Endothelial cell of umbilical vein (primary cell): ENCODE data around the gene ZNF821. TPM values are rescaled to one million over a fixed set of nuclear protein-coding genes. Genes with fewer than 3 reads are reported as not detected.

Source experiments
- BruUV-seq: library from RNA; stranded (reverse); fragments of 400-500 nt; replicated peaks from 2 replicates; lab custom pipeline; 2021; lab: Mats Ljungman, UMichigan
- CTCF ChIA-PET: fragments of 300-600, 350-600 bp; sonication (Branson Sonifier 250); formaldehyde crosslinking; loops from one replicate; lab custom pipeline; 2021; ENCODE audit warnings: antibody characterized with exemption, inconsistent platforms; lab: Charles Lee
- POLR2A ChIA-PET: fragments of 300-600, 350-600 bp; sonication (Branson Sonifier 250); formaldehyde crosslinking; loops from one replicate; lab custom pipeline; 2021; ENCODE audit warnings: antibody characterized with exemption, inconsistent platforms; lab: Charles Lee
- DNase-seq: peaks from one replicate; pipeline ENCODE4 v3.0.0-alpha.2; 2011; ENCODE audit warnings: low read depth, low spot score
- FAIRE-seq: peaks from 2 replicates; lab custom pipeline; 2011; peaks lifted over from hg19 to GRCh38; lab: Jason Lieb, UNC
- H2AFZ ChIP-seq: 2 replicates; pipeline ENCODE4 v1.6.0; 2012; ENCODE audit warnings: low read depth, low read length, control low read depth, inconsistent platforms
- H3K27ac ChIP-seq: 2 replicates; pipeline ENCODE4 v1.5.1; 2011; ENCODE audit warnings: low read depth, mild to moderate bottlenecking, control low read depth, low read length, moderate library complexity; ENCODE audit not compliant: insufficient read depth
- H3K27me3 ChIP-seq, 2 experiments: 2 replicates each; pipeline versions ENCODE4 v1.6.0 to v1.6.1; 2011; ENCODE audit warnings: low read length in 2 of 2, mixed read lengths in 1 of 2; ENCODE audit not compliant: control insufficient read depth in 2 of 2, insufficient read depth in 2 of 2
- H3K36me3 ChIP-seq, 2 experiments: 2 replicates in 1 of 2; 3 replicates in 1 of 2; pipeline ENCODE4 v1.5.1; 2011; ENCODE audit warnings: low read length in 2 of 2, mild to moderate bottlenecking in 1 of 2, moderate library complexity in 1 of 2; ENCODE audit not compliant: control insufficient read depth in 2 of 2, insufficient read depth in 2 of 2; ENCODE audit errors: extremely low read depth in 1 of 2
- H3K4me1 ChIP-seq: 3 replicates; pipeline ENCODE4 v1.5.1; 2011; ENCODE audit warnings: mild to moderate bottlenecking, low read length; ENCODE audit not compliant: control insufficient read depth, insufficient read depth; ENCODE audit errors: extremely low read depth
- H3K4me2 ChIP-seq: 2 replicates; pipeline ENCODE4 v1.6.1; 2011; ENCODE audit warnings: low read length, control low read depth, mixed read lengths; ENCODE audit not compliant: insufficient read depth
- H3K4me3 ChIP-seq, 3 experiments: fragments of 200-600 bp in 1 of 3; sonication (generic), shearing (Covaris generic) in 1 of 3; replicated peaks in 1 of 3; 2 replicates each; pipeline ENCODE4 v1.5.1; 2011 to 2016; ENCODE audit warnings: control low read depth in 3 of 3, low read length in 3 of 3, mild to moderate bottlenecking in 2 of 3, inconsistent platforms in 1 of 3, low read depth in 1 of 3, moderate library complexity in 1 of 3; ENCODE audit not compliant: insufficient read depth in 1 of 3
- H3K79me2 ChIP-seq: 2 replicates; pipeline ENCODE4 v1.6.0; 2012; ENCODE audit warnings: low read length, inconsistent platforms; ENCODE audit not compliant: control insufficient read depth, insufficient read depth
- H3K9ac ChIP-seq: replicated peaks from 2 replicates; pipeline ENCODE3; 2011; ENCODE audit warnings: low read length, control low read depth; ENCODE audit not compliant: insufficient read depth; ENCODE audit errors: extremely low read depth
- H3K9me1 ChIP-seq: replicated peaks from 3 replicates; pipeline ENCODE4 v1.6.0; 2011; ENCODE audit warnings: mild to moderate bottlenecking, low read length; ENCODE audit not compliant: control insufficient read depth, insufficient read depth; ENCODE audit errors: extremely low read depth
- H3K9me3 ChIP-seq: replicated peaks from 2 replicates; pipeline ENCODE4 v1.5.1; 2012; ENCODE audit warnings: low read length, inconsistent platforms; ENCODE audit not compliant: control insufficient read depth, insufficient read depth
- H4K20me1 ChIP-seq: replicated peaks from 2 replicates; pipeline ENCODE3; 2011; ENCODE audit warnings: mild to moderate bottlenecking, low read length; ENCODE audit not compliant: control insufficient read depth, insufficient read depth; ENCODE audit errors: extremely low read depth
- CTCF ChIP-seq, 2 donors: IDR thresholded peaks; 1 replicate in 1 of 2; 2 replicates in 1 of 2; pipeline ENCODE4 v1.5.1; 2011; ENCODE audit warnings: low read length in 2 of 2, mild to moderate bottlenecking in 2 of 2, moderate library complexity in 2 of 2, control low read depth in 1 of 2, inconsistent platforms in 1 of 2, low read depth in 1 of 2; ENCODE audit not compliant: insufficient read depth in 1 of 2; ENCODE audit errors: extremely low read depth in 1 of 2
- EZH2 ChIP-seq: IDR thresholded peaks from 2 replicates; pipeline ENCODE4 v1.6.1; 2012; ENCODE audit warnings: borderline replicate concordance, low read depth, mild to moderate bottlenecking, moderate library complexity, low read length, inconsistent platforms; ENCODE audit not compliant: severe bottlenecking
- FOS ChIP-seq: IDR thresholded peaks from 2 replicates; pipeline ENCODE4 v1.6.1; 2011; ENCODE audit warnings: mild to moderate bottlenecking, low read length, moderate library complexity, borderline replicate concordance; ENCODE audit not compliant: insufficient read depth
- GATA2 ChIP-seq: IDR thresholded peaks from 2 replicates; pipeline ENCODE4 v1.7.0; 2011; ENCODE audit warnings: low read depth, mild to moderate bottlenecking, moderate library complexity, mixed read lengths, low read length; ENCODE audit not compliant: insufficient read length, insufficient read depth
- JUN ChIP-seq: IDR thresholded peaks from 2 replicates; pipeline ENCODE4 v1.6.1; 2011; ENCODE audit warnings: borderline replicate concordance, low read depth; ENCODE audit not compliant: insufficient read length, insufficient read depth
- MAX ChIP-seq: IDR thresholded peaks from 2 replicates; pipeline ENCODE4 v1.6.1; 2011; ENCODE audit not compliant: insufficient read depth, insufficient read length
- MYC ChIP-seq: IDR thresholded peaks from one replicate; pipeline ENCODE4 v1.6.1; 2011; ENCODE audit warnings: mild to moderate bottlenecking, low read depth, low read length
- POLR2A ChIP-seq: IDR thresholded peaks from 2 replicates; pipeline ENCODE4 v1.6.1; 2012; ENCODE audit warnings: low read depth, mild to moderate bottlenecking, control low read depth, low read length
- POLR2AphosphoS5 ChIP-seq: IDR thresholded peaks from 2 replicates; pipeline ENCODE4 v1.6.1; 2012; ENCODE audit warnings: low read depth, mild to moderate bottlenecking, control low read depth, low read length, moderate library complexity; ENCODE audit not compliant: insufficient read depth
- dilution Hi-C: fragments of 300-500 bp; cut with MboI; formaldehyde crosslinking; loops from one replicate; pipeline ENCODE4 v1.15.0; 2019; ENCODE audit warnings: low sequenced_read_pairs; ENCODE audit not compliant: extremely low pct_ligation_motif_present
- intact Hi-C: fragments of 100-400 bp; cut with micrococcal nuclease; formaldehyde crosslinking; loops from one replicate; pipeline ENCODE4 v1.10.0; 2022
- polyA plus RNA-seq, 4 experiments: library from polyadenylated mRNA; depleted of rRNA in 3 of 4; stranded (reverse) in 3 of 4; unstranded in 1 of 4; fragments of >200 nt; gene quantifications; 2 replicates each; pipeline versions ENCODE4 v1.2.1 to v1.2.3, GENCODE V29; 2011 to 2012; ENCODE audit warnings: missing spikeins in 1 of 4
- total RNA-seq: library from RNA; stranded (reverse); gene quantifications from 2 replicates; pipeline ENCODE4 v1.2.3, GENCODE V29; 2021

The ZNF821 gene
- total and polyA plus RNA-seq, 2 donors (not counting 3 experiments of a cell fraction or from before 2014, with no cell fraction given) = 7.3 to 8.1 TPM

DNA sequence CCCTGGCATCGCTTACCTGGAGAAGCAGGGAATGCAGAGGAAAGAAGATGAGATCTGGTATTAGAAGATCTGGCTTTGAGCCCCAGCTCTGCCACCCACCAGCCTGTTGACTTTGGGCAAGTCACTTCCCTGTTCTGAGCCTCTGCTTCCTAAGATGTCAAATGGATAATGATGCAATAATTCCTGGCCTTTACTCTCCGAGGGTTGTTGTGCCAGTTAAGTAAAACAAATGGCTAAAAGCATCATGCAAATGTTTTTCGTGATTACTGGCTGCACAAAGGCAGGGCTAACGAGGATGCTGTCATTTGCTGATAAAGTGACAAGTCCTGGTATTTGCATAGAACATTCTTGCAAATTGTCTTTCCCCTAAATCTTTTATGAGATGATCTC is 1.3 kb upstream of the ZNF821 start:
- TF ChIP-seq CTCF (IDR thresholded peaks at IDR 0.05; ENCODE audit: extremely low read depth in 1 of 2, insufficient read depth in 1 of 2, low read depth in 1 of 2, low read length in 2 of 2) = no peak
- no peak for TF ChIP-seq POLR2AphosphoS5
- Histone ChIP-seq H4K20me1 (no peaks in the 10 kb centered on the region), H3K9me3 (no peaks in the 10 kb centered on the region), H3K79me2 (no peaks in the 10 kb centered on the region), H3K27me3 (no peaks in the 10 kb centered on the region), H3K4me3 (no peak overlapping the region), H3K9me1 (no peaks in the 10 kb centered on the region), H3K9ac (no peak overlapping the region), H3K4me2 (no peak overlapping the region), H3K4me1 (peaks cover 24% of the 10 kb centered on the region), H3K27ac (no peak overlapping the region), H2AFZ (peak overlapping the region; percentile 45), H3K36me3 (no peaks in the 10 kb centered on the region)
- ChIA-PET POLR2A (no interaction called here), CTCF (interaction anchor here (0.7 to 6.4 kb wide), 4 partner anchors 10 to 136 kb away, joined by 5 to 212 read pairs (median 29); partner anchors contain the start of gene IST1)
- intact Hi-C loops = no loop called here
- no peak for DNase-seq
- no TSS peak for BruUV-seq
- no peak for FAIRE-seq
- dilution Hi-C loops = no loop called here

DNA sequence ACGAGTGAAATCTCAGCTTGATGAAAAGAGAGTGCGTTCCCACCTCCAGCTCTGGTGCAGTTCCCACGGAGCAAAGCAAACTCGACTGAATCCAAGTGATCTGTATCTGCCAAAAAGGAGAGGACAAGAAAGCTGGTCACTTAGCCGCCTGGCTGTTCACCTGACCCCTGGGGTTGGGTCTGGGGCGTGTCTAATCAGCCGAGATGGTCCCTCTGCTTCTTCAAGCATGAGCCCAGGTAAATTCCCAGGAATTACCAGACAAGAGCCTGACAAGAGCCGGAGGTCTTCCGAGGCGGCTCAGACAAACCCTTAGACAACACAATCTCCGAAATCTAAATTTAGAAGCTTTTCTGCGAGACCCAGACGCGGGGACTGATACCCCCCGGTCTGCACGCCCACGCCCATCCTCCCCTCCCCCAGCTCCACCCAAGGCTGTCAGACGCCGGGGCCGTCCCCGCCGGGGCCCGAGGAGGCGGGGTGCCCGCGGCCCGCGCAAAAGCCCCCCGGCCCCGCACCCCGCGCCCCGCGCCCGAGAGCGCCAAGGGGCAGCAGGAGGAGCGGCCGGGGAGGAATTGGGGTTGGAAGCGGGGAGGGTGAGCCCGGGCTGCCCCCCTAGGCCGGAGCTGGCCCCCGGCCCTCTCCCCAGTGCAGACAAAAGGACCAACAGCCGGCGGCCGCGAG is 674 bp downstream of the ZNF821 start:
- CTCF ChIA-PET = interaction anchor here (0.6 to 6.4 kb wide), 44 partner anchors 8 to 213 kb away, joined by 3 to 212 read pairs (median 5); partner anchors contain the start of genes AP1G1 and IST1
- no peaks in the 10 kb centered on the region for H3K27me3 ChIP-seq
- BruUV-seq = no TSS peak
- H3K9ac ChIP-seq = peak overlapping the region; percentile 68
- FAIRE-seq = no peak
- H3K79me2 ChIP-seq = no peaks in the 10 kb centered on the region
- H3K9me1 ChIP-seq = no peaks in the 10 kb centered on the region
- H3K4me3 ChIP-seq = peak overlapping the region; percentile 45 to 97 (median 90)
- TF ChIP-seq MYC = no peak
- TF ChIP-seq POLR2A = no peak
- no peak for TF ChIP-seq FOS
- TF ChIP-seq EZH2 = no peak
- no peak for TF ChIP-seq CTCF (IDR thresholded peaks at IDR 0.05; ENCODE audit: extremely low read depth in 1 of 2, insufficient read depth in 1 of 2, low read depth in 1 of 2, low read length in 2 of 2)
- TF ChIP-seq JUN = no peak
- no peak for TF ChIP-seq GATA2
- no peak for TF ChIP-seq MAX
- TF ChIP-seq POLR2AphosphoS5 = no peak
- peaks cover 24% of the 10 kb centered on the region for H3K4me1 ChIP-seq
- DNase-seq = peak; percentile 38
- H3K4me2 ChIP-seq = peak overlapping the region; percentile 99
- H2AFZ ChIP-seq = peak overlapping the region; percentile 100
- peaks cover 0 to 5% of the 10 kb centered on the region in 2 experiments for H3K36me3 ChIP-seq
- peak overlapping the region; percentile 62 for H3K27ac ChIP-seq
- POLR2A ChIA-PET = interaction anchor here (0.6 to 0.9 kb wide), 2 partner anchors 53 to 78 kb away, joined by 3 read pairs; no protein-coding TSS in a partner anchor
- H4K20me1 ChIP-seq = no peaks in the 10 kb centered on the region
- H3K9me3 ChIP-seq = no peaks in the 10 kb centered on the region
- intact Hi-C loops = loop anchor here (1.0 to 5.0 kb wide), 4 partner anchors 76 to 216 kb away; partner anchors contain the start of genes AP1G1 and PHLPP2
- dilution Hi-C loops = no loop called here
